Stimulated activated naive CD8-positive, alpha-beta T cell treated with anti-CD3 and anti-CD28 coated beads, Interleukin-15, Interleukin-2, amounts not matched to agents 100 U/mL and 50 U/mL, for 24 hours (primary cell): ENCODE data around the gene STAC3.

Experiments
- ATAC-seq: fragments of 150-1000 bp; cut with Tn5 transposase; one replicate; pipeline ENCODE4 v1.10.0; 2021
- DNase-seq: peaks from one replicate; pipeline ENCODE4 v3.0.0; 2021

Gene STAC3

GRCh38 chr12:57222286-57223190, 28.4 kb downstream of the STAC3 start:
- ATAC-seq (no peak), DNase-seq (no peak)

DNA sequence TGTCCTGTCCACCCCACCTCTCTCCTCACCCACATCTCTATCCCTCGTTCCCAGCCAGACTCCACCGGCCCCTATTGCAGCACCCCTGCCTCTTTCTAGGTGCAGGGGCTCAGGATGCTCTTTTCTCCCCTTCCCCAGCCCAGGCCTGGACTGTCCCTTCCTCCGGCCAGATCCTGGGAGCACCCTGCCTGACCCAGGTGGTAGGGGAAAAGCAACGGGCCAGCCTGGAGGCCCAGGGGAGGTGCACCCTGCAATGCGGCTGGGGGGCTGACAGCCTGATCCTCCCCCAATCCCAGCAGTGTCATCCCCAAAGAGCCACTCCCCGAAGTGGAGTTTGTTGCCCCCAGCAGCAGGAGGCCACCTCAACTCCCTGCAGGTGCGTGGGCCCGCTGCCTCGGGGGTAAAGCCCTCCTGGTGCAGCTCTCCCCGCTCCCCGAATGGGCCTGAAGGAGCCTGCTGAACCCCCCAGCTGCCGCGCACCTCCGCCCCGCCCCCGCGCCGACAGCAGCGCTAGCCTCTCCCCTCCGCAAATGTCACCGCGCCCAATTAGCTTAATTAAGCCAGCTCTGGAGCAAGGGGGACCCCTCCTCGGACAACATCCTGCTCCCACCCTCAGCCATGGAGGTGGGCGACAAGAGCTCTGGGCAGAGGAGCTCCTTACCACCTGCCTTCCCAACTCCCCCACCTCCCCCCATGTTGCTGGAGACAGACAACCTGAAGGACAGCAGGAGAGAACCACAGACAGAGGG, 29.6 kb downstream of the STAC3 start:
- no peak for DNase-seq
- no peak for ATAC-seq

GRCh38 chr12:57220770-57221168, 30.2 kb downstream of the STAC3 start:
- ATAC-seq (no peak), DNase-seq (no peak)

GRCh38 chr12:57219993-57220754, 30.8 kb downstream of the STAC3 start:
- ATAC-seq (no peak), DNase-seq (no peak)

DNA sequence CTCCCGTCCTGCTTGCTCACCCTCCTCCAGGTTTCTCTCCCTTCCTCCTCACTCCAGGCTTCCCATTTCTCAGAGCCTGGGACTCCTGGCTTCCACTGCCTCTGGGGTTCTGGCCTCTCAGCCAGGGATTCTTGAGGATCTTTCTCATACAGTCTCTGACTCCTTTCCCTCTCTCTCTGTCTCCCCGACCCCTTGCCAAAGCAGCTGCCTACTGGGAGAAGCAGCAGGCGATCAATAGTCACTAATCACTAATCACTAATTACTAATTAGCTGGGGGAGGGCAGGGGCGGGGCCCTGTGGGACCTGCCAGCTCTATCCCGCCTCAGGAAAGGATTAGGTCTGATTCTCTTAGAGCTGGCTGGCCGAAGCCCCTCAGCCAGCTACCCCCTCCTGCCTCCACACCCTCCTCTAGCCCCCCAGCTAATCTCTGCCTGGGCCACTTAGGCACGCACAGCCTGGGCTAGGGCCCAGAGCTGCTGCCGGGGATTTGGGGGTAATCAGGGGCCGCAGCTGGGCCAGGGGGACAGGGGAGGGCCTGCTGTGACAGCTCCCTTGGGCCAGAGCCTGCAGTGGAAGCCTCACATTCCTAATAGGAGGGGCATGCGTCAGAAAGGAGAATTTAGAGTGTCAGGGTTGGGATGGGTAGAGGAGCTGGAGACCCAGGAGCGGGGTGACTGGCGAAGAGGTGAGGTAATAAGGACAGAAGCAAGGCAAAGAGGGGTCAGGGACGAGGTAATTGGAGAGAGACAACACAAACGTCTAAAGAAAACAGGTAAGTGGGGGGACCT, 31.6 kb downstream of the STAC3 start:
- DNase-seq (no peak), ATAC-seq (no peak)

GRCh38 chr12:57218030-57218853, 32.7 kb downstream of the STAC3 start:
- ATAC-seq (no peak), DNase-seq (no peak)

DNA sequence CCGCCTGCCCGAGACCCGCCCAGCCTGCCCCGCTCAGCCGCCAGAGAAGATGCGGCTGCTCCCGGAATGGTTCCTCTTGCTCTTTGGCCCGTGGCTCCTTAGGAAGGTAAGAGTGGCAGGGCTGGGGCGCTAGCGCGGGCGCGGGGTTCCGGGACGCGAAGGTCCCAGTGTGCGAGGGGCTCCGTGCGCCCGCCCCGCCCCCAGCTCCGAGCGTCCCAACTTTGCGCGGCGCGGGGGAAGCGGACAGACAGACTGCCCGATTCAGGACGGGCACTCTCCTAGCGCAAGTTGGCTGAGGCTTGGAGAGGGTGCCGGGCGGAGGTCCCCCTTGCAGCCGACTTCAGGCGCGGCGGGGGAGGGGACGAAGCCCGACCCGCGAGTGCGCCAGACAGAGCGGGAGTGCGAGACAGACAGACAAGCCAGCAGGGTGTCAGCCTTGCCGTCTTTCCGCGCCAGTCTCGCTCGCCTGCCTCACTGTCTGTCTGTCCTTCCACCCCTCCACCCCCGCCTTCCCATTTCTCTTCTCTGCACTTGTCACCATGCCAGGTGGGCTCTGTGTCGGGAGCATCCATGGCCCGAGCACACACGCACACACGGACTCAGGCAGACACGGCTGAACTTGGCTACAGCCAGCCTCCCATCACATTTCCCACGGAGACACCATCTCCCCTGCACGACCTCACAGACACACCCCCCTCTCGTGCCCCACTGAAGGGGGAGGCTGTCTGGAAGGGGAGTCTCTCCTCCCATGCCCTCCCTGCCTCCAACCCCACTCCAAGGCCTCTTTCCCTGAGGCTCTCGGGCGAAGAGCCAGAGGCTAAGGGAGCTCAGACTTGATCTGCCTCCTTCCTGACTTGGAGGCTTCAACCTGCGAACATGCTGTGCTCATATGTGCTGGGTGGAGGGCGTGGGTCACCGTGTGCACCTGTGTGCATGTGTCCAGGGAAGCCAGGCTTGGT, 33.8 kb downstream of the STAC3 start:
- DNase-seq (no peak), ATAC-seq (no peak)

- ATAC-seq (peak; percentile 11), DNase-seq (peak; percentile 61)
These were observed 34.7 kb downstream of the STAC3 start, which contains the start of gene NXPH4 for GRCh38 chr12:57216014-57216911. Gene NXPH4 (plus strand): TSS chr12:57216794. CDS start chr12:57216970, 176 bp downstream.

- ATAC-seq = peak; percentile 25
- peak; percentile 40 for DNase-seq
These were observed 35.3 kb downstream of the STAC3 start for GRCh38 chr12:57215668-57216013.

DNA sequence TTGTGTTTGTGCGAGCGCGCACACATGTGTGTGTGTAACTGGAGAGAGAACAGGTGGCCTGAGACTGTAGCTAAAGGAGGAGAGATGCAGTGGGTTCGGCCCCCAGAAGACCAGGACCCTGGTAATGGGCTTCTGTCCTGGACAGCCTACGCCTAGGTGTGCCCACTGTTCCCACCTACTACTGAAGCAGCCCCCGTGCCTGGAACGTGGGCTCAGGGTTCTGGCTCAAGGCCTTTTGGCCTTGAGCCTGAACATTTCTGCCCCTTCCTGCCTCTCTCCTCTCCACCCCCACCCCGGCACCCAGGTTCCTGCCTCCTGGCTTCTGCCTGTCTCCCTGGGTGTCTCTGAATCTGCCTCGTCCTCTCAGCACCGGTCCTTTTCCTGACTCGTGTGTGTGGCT, 35.9 kb downstream of the STAC3 start:
- no peak for ATAC-seq
- DNase-seq = no peak

- ATAC-seq = peak; percentile 52
- peak; percentile 77 for DNase-seq
These were observed 36.6 kb downstream of the STAC3 start for GRCh38 chr12:57214398-57214781.

DNA sequence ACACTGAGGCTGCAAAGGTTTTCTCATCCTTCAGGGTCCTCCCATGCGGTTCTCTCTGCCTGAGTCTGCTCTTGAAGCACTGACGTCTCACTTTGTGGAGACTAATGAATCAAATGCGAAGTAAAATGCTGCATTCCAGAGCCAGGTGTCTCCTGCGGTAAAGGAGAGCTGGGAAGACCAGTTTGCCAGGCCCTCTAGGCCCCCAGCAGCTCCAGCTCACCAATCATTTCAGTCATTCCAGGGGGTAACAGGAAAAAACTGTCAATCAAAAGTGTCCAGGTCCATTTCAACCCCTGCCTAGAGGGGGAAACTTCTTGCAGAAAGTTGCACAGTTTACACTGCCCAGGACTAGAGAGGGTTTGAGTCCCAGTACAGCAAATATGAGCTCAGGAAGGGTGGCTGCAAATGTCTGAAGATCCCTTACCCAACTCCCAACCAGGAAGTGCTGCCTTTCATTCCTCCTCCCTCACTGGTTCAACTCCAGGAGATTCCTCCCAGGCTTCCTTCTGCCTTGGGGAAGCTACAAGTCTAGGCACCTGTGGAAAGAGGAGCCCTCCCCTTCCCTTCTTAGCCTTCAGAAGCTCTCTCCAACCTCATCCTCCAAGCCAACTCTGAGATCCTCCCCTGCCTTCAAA, 37.1 kb downstream of the STAC3 start:
- no peak for ATAC-seq
- DNase-seq = no peak

DNA sequence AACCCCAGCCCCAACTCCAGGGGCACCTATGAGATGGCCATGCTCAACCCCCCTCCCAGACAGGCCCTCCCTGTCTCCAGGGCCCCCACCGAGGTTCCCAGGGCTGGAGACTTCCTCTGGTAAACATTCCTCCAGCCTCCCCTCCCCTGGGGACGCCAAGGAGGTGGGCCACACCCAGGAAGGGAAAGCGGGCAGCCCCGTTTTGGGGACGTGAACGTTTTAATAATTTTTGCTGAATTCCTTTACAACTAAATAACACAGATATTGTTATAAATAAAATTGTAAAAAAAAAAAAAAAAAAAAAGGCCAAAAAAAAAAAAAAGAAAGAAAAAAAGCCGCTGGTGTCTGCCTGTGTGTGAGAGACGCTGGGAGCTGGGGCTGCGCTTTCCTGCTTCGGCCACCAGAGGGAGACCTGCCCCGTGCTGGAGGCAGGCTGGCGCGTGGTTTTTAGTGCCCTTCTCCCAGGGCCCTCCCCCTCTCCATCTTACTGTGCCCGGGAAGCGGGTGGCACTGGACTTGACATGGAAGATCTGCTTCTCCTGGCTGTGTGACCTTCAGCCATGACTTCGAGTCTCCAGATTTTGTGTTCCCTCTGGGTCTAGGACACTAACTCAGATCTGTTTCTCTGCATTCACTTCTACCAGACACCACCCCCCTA, 37.8 kb downstream of the STAC3 start:
- DNase-seq = peak; percentile 87
- peak; percentile 67 for ATAC-seq

DNA sequence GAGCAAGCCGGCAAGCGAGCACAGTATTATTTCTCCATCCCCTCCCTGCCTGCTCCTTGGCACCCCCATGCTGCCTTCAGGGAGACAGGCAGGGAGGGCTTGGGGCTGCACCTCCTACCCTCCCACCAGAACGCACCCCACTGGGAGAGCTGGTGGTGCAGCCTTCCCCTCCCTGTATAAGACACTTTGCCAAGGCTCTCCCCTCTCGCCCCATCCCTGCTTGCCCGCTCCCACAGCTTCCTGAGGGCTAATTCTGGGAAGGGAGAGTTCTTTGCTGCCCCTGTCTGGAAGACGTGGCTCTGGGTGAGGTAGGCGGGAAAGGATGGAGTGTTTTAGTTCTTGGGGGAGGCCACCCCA, 38.3 kb downstream of the STAC3 start:
- DNase-seq (no peak), ATAC-seq (no peak)

DNA sequence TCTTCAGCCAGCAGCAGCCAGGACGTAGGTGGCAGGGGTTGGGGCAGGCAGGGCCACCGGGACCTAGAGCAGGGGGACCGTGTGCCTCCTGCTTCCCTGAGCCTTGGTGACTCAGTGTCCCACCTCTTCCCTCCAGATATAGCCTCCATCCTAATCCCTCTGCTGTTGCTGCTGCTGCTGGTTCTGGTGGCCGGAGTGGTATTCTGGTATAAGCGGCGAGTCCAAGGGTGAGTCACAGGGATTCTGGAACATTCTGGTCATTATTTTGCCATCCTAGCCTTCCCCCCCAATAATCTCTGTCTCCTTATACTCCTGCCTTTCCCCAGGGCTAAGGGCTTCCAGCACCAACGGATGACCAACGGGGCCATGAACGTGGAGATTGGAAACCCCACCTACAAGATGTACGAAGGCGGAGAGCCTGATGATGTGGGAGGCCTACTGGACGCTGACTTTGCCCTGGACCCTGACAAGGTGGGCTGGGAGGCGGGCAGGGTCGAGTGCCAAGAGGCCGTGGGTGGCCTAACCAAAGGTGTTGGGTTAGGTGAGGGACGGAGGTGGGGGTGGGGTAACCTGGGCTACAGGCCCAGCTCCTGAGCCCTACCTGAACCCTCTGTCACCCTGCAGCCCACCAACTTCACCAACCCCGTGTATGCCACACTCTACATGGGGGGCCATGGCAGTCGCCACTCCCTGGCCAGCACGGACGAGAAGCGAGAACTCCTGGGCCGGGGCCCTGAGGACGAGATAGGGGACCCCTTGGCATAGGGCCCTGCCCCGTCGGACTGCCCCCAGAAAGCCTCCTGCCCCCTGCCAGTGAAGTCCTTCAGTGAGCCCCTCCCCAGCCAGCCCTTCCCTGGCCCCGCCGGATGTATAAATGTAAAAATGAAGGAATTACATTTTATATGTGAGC, 38.9 kb downstream of the STAC3 start:
- ATAC-seq (no peak), DNase-seq (no peak)

- no peak for DNase-seq
- no peak for ATAC-seq
These were observed 39.9 kb downstream of the STAC3 start for GRCh38 chr12:57210926-57211692.
